Activated T-helper 1 cell treated with anti-CD3 and anti-CD28 coated beads, Interleukin-12 subunit alpha, Interleukin-12 subunit beta, Interleukin-2, Interleukin-4 antibody, amounts not matched to agents 30 ng/mL and 10 ng/mL and 1 ng/mL, durations not matched to agents 14 hours and 24 hours and 36 hours (primary cell): ENCODE data around the gene RGR. TPM values are rescaled to one million over a fixed set of nuclear protein-coding genes. Genes with fewer than 3 reads are reported as not detected.
A peak's percentile ranks its signal among the peaks of the same experiment; 100 is the strongest.

Experiments
- DNase-seq: peaks from one replicate; pipeline ENCODE4 v3.0.0; 2021; ENCODE audit warnings: low spot score
- H3K27ac Mint-ChIP-seq: one replicate; pipeline ENCODE4 v1.8.0; 2021; ENCODE audit warnings: mild to moderate bottlenecking, mixed read lengths
- H3K27me3 Mint-ChIP-seq: one replicate; pipeline ENCODE4 v1.8.0; 2022; ENCODE audit warnings: mild to moderate bottlenecking, moderate library complexity, mixed read lengths; ENCODE audit not compliant: insufficient read depth
- H3K36me3 Mint-ChIP-seq: one replicate; pipeline ENCODE4 v1.8.0; 2021; ENCODE audit warnings: low read depth, mixed read lengths
- H3K4me1 Mint-ChIP-seq: one replicate; pipeline ENCODE4 v1.8.0; 2021; ENCODE audit warnings: low read depth, mixed read lengths
- H3K4me3 Mint-ChIP-seq: one replicate; pipeline ENCODE4 v1.8.0; 2021; ENCODE audit warnings: mild to moderate bottlenecking, moderate library complexity, mixed read lengths
- H3K9me3 Mint-ChIP-seq: one replicate; pipeline ENCODE4 v1.8.0; 2021; ENCODE audit warnings: mixed read lengths
- intact Hi-C: fragments of 100-400 bp; cut with micrococcal nuclease; formaldehyde crosslinking; loops from one replicate; pipeline ENCODE4 v1.15.1; 2024
- total RNA-seq: library from RNA; stranded (reverse); gene quantifications from 2 replicates; pipeline ENCODE4 v1.2.3, GENCODE V29; 2022

RGR gene
- total RNA-seq, 1 donor from 2014 or later = not detected

GRCh38 chr10:84205853-84206525, 38.9 kb upstream of the RGR start:
- H3K9me3 Mint-ChIP-seq = no peaks in the 10 kb centered on the region
- peaks cover 11% of the 10 kb centered on the region for H3K27me3 Mint-ChIP-seq
- no peak overlapping the region for H3K27ac Mint-ChIP-seq
- intact Hi-C loops = loop anchor here (1.0 kb wide), 1 partner anchor 58 kb away; no protein-coding TSS in a partner anchor
- no peak for DNase-seq
- no peak overlapping the region for H3K4me3 Mint-ChIP-seq
- H3K36me3 Mint-ChIP-seq = no peaks in the 10 kb centered on the region
- H3K4me1 Mint-ChIP-seq = peaks cover 5% of the 10 kb centered on the region

GRCh38 chr10:84208023-84208422, 36.8 kb upstream of the RGR start:
- peaks cover 5% of the 10 kb centered on the region for H3K4me1 Mint-ChIP-seq
- H3K27me3 Mint-ChIP-seq = peaks cover 16% of the 10 kb centered on the region
- intact Hi-C loops = no loop called here
- no peaks in the 10 kb centered on the region for H3K9me3 Mint-ChIP-seq
- no peaks in the 10 kb centered on the region for H3K36me3 Mint-ChIP-seq
- no peak overlapping the region for H3K4me3 Mint-ChIP-seq
- no peak overlapping the region for H3K27ac Mint-ChIP-seq
- no peak for DNase-seq

DNA sequence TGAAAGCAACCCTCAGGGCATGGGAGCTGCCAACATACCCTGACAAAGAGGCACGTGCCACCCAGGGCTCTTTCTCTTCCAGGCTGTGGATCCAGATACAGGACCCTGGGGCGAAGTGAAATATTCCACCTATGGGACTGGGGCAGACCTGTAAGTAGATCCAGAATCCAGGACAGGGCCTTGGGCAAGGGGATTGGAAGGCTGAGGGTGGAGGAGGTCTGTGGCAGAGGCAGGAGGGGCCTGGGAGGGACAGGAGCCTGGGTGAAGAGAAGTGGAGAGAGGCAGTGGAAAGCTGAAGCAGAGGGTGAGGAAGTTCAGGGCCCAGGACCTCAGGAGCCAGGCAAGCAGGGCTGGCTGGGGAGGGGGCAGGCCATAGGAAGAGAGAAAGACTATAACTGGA, 33.3 kb upstream of the RGR start:
- no peaks in the 10 kb centered on the region for H3K36me3 Mint-ChIP-seq
- H3K27me3 Mint-ChIP-seq = peaks cover 16% of the 10 kb centered on the region
- no peak overlapping the region for H3K4me3 Mint-ChIP-seq
- intact Hi-C loops = no loop called here
- H3K27ac Mint-ChIP-seq = no peak overlapping the region
- no peaks in the 10 kb centered on the region for H3K4me1 Mint-ChIP-seq
- no peaks in the 10 kb centered on the region for H3K9me3 Mint-ChIP-seq
- no peak for DNase-seq

DNA sequence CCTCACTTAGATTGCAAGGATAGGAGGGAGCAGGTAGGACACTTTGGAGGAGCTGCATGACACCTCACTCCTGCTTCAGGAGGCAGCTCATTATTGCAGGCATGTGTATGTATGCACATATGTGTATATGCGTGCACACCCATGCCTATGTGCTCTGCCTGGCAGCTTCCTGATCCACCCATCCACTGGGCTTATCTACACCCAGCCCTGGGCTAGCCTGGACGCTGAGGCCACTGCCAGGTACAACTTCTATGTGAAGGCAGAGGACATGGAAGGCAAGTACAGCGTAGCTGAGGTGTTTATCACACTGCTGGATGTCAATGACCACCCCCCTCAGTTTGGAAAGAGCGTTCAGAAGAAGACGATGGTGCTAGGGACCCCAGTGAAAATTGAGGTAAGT, 32.8 kb upstream of the RGR start:
- intact Hi-C loops = no loop called here
- no peak for DNase-seq
- H3K9me3 Mint-ChIP-seq = no peaks in the 10 kb centered on the region
- no peak overlapping the region for H3K27ac Mint-ChIP-seq
- no peaks in the 10 kb centered on the region for H3K36me3 Mint-ChIP-seq
- H3K4me1 Mint-ChIP-seq = no peaks in the 10 kb centered on the region
- peaks cover 13% of the 10 kb centered on the region for H3K27me3 Mint-ChIP-seq
- H3K4me3 Mint-ChIP-seq = no peak overlapping the region

DNA sequence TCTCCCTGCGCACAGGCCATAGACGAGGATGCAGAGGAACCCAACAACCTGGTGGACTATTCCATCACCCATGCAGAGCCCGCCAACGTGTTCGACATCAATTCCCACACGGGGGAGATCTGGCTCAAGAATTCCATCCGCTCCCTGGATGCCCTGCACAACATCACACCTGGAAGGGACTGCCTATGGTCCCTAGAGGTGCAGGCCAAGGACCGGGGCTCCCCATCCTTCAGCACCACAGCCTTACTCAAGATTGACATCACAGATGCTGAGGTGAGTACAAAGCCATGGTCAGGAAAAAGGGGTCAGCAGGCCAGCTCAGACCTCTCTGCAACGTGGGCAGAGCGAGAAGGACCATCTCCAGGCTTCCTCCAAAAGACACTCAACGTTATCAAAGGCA, 31.8 kb upstream of the RGR start:
- no peaks in the 10 kb centered on the region for H3K4me1 Mint-ChIP-seq
- DNase-seq = no peak
- no peaks in the 10 kb centered on the region for H3K36me3 Mint-ChIP-seq
- intact Hi-C loops = no loop called here
- H3K27me3 Mint-ChIP-seq = peaks cover 13% of the 10 kb centered on the region
- H3K9me3 Mint-ChIP-seq = no peaks in the 10 kb centered on the region
- H3K4me3 Mint-ChIP-seq = no peak overlapping the region
- no peak overlapping the region for H3K27ac Mint-ChIP-seq

DNA sequence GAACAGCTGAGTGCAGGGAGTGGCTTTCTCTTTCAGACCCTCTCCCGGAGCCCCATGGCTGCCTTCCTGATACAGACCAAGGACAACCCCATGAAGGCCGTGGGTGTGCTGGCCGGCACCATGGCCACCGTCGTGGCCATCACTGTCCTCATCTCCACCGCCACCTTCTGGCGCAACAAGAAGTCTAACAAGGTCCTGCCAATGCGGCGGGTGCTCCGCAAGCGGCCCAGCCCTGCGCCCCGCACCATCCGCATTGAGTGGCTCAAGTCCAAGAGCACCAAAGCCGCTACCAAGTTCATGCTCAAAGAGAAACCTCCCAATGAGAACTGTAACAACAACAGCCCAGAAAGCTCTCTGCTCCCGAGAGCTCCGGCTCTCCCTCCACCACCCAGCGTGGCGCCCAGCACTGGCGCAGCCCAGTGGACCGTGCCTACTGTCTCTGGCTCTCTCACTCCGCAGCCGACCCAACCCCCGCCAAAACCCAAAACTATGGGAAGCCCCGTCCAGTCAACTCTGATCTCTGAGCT, 30.7 kb upstream of the RGR start:
- intact Hi-C loops = loop anchor here (2.0 kb wide), 1 partner anchor 65 kb away; no protein-coding TSS in a partner anchor
- Mint-ChIP-seq H3K36me3 (no peaks in the 10 kb centered on the region), H3K4me3 (peak overlapping the region; percentile 57), H3K4me1 (no peaks in the 10 kb centered on the region), H3K9me3 (peaks cover 2% of the 10 kb centered on the region), H3K27ac (no peak overlapping the region), H3K27me3 (peaks cover 7% of the 10 kb centered on the region)
- DNase-seq = no peak

- Mint-ChIP-seq H3K4me3 (peak overlapping the region; percentile 57), H3K27ac (no peak overlapping the region), H3K4me1 (no peaks in the 10 kb centered on the region), H3K27me3 (peaks cover 7% of the 10 kb centered on the region), H3K36me3 (no peaks in the 10 kb centered on the region), H3K9me3 (peaks cover 8% of the 10 kb centered on the region)
- intact Hi-C loops = loop anchor here (2.0 kb wide), 1 partner anchor 66 kb away; no protein-coding TSS in a partner anchor
- DNase-seq = peak; percentile 19
Measured at GRCh38 chr10:84214612-84215235, 30.1 kb upstream of the RGR start.

- no peak overlapping the region for H3K4me3 Mint-ChIP-seq
- peaks cover 12% of the 10 kb centered on the region for H3K9me3 Mint-ChIP-seq
- no peak overlapping the region for H3K27ac Mint-ChIP-seq
- no peaks in the 10 kb centered on the region for H3K36me3 Mint-ChIP-seq
- no peak for DNase-seq
- no peaks in the 10 kb centered on the region for H3K4me1 Mint-ChIP-seq
- intact Hi-C loops = no loop called here
- H3K27me3 Mint-ChIP-seq = peaks cover 6% of the 10 kb centered on the region
Measured at GRCh38 chr10:84216834-84217233, 28.0 kb upstream of the RGR start.

GRCh38 chr10:84217746-84218145, 27.1 kb upstream of the RGR start:
- Mint-ChIP-seq H3K27me3 (no peaks in the 10 kb centered on the region), H3K36me3 (no peaks in the 10 kb centered on the region), H3K27ac (no peak overlapping the region), H3K9me3 (peaks cover 12% of the 10 kb centered on the region), H3K4me3 (no peak overlapping the region), H3K4me1 (no peaks in the 10 kb centered on the region)
- no peak for DNase-seq
- intact Hi-C loops = no loop called here

DNA sequence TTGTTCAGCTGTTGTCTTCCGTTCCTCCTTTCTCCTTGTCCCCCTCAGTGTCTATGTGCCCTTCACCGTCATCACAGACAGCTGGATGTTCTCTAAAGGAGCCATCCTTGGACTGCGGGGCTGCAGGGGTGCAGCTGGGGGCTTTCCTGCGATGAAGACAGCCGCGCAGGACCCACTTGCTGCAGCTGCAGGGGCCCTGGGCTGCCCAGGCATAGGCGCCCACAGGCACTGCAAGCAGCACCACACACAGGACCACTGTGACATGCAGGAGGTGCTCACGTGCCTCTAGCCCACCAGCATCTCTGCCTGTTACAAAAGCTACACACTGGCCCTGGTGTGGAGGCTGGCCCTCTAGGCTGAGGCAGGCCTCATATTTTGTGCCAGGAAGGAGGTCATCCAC, 22.9 kb upstream of the RGR start:
- no peaks in the 10 kb centered on the region for H3K4me1 Mint-ChIP-seq
- H3K27ac Mint-ChIP-seq = no peak overlapping the region
- H3K36me3 Mint-ChIP-seq = no peaks in the 10 kb centered on the region
- no peaks in the 10 kb centered on the region for H3K27me3 Mint-ChIP-seq
- H3K4me3 Mint-ChIP-seq = no peak overlapping the region
- H3K9me3 Mint-ChIP-seq = peaks cover 12% of the 10 kb centered on the region
- intact Hi-C loops = no loop called here
- DNase-seq = no peak

DNA sequence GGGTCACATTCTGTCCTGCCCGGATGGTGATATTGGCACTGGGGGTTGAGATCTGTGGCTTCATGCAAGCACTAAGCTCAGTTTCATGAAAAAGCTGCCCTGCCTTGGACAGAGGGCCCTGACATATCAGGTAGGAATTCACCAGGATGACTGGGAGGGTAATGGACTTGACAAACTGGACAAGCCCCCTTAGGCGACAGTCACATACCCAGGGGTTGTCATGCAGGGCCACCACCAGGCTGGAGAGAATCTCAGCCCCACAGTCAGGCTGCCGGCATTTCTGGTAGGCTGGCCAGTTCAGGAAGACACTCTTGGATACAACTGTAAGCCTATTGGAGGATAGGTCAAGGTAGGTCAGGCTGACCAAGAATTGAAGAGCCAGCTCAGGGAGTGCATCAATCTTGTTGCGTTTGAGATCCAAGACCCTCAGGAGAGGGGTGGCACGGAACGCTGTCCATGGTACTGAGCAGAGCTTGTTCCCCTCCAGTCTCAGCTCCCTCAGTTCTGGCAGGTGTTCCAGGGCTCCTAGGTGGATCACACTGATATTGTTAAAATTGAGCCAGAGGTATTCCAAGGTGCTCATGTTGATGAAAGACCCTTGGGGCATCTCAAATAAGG, 20.3 kb upstream of the RGR start:
- no peak overlapping the region for H3K4me3 Mint-ChIP-seq
- peaks cover 6% of the 10 kb centered on the region for H3K9me3 Mint-ChIP-seq
- no peaks in the 10 kb centered on the region for H3K4me1 Mint-ChIP-seq
- no peak overlapping the region for H3K27ac Mint-ChIP-seq
- no peak for DNase-seq
- H3K27me3 Mint-ChIP-seq = no peaks in the 10 kb centered on the region
- H3K36me3 Mint-ChIP-seq = no peaks in the 10 kb centered on the region
- intact Hi-C loops = no loop called here

DNA sequence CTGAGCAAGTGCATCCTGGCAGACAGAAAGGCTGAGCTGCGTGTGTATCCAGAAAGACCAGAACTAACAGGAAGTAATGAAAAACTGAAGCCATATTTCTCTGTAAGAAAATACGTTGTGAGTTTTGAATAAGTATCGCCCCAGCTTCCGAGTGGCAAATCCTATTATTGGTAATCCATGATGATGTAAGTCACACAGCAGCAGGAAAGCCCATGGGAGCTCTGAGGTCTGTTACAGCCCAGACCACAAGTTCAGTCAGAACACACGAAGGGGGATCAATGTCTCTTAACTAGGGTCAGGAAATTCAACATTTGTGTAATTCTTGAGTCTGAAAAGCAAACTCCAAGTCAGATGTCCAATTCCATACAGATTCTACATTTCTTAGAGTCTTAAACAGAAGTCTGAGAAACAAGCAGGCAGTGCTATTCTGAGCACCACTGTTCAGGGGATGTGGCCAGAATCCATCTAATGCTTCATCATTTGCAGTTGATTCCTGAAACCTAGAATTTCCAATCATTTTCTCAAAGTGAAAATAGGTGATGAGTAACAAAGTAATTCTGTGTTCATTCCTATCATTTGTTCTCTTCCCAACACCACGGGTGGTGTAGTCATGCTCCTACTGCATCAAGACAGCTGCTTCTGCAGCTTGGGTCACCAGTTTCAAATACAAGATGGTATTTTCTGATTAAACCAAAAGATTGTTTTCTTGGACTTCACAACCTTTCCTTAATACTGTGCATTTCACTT, 19.3 kb upstream of the RGR start, which contains the start of gene LRIT2:
TSS of gene LRIT2 (minus strand) at position 118 of the 747 bp plus-strand sequence. CDS start at position 94, 24 bp downstream.
- Mint-ChIP-seq H3K4me3 (no peak within 1 kb of the TSS), H3K27me3 (peaks cover 1% of the 10 kb centered on the region), H3K4me1 (no peaks in the 10 kb centered on the region), H3K36me3 (no peaks in the 10 kb centered on the region), H3K27ac (no peak within 1 kb of the TSS), H3K9me3 (no peaks in the 10 kb centered on the region)
- DNase-seq = no peak
- intact Hi-C loops = no loop called here
